VCaP (cell line): Measurements from ENCODE around the gene GRB14.
A peak's percentile ranks its signal among the peaks of the same experiment; 100 is the strongest.

Experiments
- H3K27ac ChIP-seq: fragments of 450-650 bp; 2 replicates; pipeline ENCODE4 v1.5.1; 2017
- CTCF ChIP-seq: fragments of 450-650 bp; conservative IDR thresholded peaks from 2 replicates; pipeline ENCODE4 v1.5.1; 2017; ENCODE audit warnings: mild to moderate bottlenecking, moderate library complexity

Gene GRB14

GRCh38 chr2:164496881-164497280, 124.4 kb downstream of the GRB14 start:
- no peak overlapping the region for H3K27ac ChIP-seq
- TF ChIP-seq CTCF, result no peak

- no peak overlapping the region for H3K27ac ChIP-seq
- no peak for TF ChIP-seq CTCF
Observed at GRCh38 chr2:164496421-164496820, 124.9 kb downstream of the GRB14 start.

GRCh38 chr2:164495491-164496223, 125.6 kb downstream of the GRB14 start:
- no peak overlapping the region for H3K27ac ChIP-seq
- peak; percentile 80 for TF ChIP-seq CTCF

- TF ChIP-seq CTCF, result no peak
- no peak overlapping the region for H3K27ac ChIP-seq
Observed at GRCh38 chr2:164485541-164485940, 135.7 kb downstream of the GRB14 start.

GRCh38 chr2:164479460-164479859, 141.8 kb downstream of the GRB14 start:
- TF ChIP-seq CTCF, result peak; percentile 79
- H3K27ac ChIP-seq, result no peak overlapping the region

GRCh38 chr2:164478205-164478604, 143.1 kb downstream of the GRB14 start:
- TF ChIP-seq CTCF, result no peak
- H3K27ac ChIP-seq, result no peak overlapping the region

- no peak overlapping the region for H3K27ac ChIP-seq
Observed at GRCh38 chr2:164474873-164475272, 146.4 kb downstream of the GRB14 start.

More at GRCh38 chr2:164474873-164475272, 146.4 kb downstream of the GRB14 start:
- no peak for TF ChIP-seq CTCF
